GM18858 (cell line): Measurements from ENCODE around the gene RAPGEF1.

Experiments
- ATAC-seq: cut with Tn5 transposase; IDR thresholded peaks from one replicate; pipeline ENCODE4 v1.9.1; 2021; ENCODE audit not compliant: unreplicated experiment

Gene RAPGEF1

DNA sequence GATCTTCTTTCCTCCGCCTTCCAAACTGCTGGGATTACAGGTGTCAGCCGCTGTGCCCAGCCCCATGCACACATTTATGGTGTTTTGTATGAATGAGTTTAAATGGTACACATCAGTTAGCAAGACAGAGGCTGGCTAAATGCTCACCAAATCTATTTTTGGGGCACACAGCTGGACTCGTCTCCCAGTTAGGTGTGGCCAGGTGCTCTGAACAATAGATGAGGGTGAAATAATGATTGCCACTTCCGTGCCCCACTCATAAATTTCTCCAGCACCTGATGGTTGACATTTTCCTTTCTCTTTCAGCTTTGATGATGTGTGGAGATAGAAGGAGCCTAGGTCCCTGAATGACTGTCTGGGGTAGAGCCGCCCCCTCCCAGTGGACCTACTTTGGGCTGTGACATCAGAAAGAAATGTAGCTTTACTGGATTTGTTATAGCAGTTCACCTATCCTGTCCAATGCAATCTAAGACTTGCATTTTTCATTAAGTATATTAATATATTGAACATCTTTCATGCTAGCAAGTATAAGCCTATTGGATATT, 8.6 kb upstream of the RAPGEF1 start:
- ATAC-seq = no peak

DNA sequence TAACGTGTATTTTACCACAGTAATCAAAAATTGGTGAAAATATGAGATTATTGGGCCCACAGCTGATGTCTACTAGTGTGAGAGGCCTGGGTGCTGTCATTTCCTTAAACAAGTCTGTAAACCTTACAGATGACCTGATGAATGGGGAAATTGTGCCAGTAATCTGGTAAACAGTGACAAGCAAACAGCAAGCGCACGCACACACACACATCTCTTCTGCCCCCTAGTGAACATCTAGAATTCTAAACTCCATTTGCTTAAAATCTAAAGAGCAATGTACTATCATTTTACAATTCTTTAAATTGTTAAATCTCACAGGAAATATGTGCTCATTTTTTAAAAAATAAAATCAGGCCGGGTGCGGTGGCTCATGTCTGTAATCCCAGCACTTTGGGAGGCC, 7.5 kb upstream of the RAPGEF1 start:
- no peak for ATAC-seq

DNA sequence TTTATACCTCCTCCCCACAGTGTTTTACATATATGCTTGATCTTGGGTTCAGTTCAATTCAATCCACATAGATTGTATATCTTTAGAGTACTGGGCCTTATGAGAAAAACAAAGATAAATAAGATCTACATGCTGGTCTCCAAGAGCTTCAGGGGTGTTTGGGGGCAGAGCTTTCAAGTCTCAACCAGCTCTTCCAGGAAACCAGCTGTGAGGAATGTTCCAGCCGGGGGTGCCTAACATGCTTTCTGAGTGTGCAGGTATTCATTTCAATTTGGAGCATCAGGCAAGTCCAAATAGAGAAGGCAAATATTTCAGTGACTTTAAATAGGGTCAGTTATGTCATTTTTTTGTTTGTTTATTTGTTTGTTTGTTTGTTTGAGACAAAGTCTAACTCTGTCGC, 5.7 kb upstream of the RAPGEF1 start:
- ATAC-seq = no peak

DNA sequence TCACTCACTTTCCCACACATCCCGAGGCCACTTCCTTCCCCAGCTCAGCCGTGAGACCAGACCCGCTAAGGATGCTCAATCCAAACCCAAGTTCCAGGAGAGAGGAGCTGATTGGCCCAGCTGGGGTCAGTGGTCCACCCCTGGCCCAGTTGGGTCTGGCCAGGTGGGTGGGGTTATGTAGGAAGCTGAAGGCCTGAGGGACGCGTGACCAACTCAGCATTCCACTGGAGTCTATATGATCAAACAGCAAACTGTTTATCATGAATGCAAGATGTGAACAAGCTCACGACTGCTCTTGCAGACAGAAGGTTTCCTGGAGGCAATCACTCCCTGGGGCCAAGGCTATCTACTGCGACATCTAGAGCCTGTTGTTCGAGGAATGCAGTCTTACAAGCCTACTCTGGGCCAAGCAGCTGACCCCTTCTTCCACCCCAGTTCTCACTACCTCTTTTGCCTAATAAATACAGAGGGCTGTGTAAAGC, 4.9 kb upstream of the RAPGEF1 start:
- ATAC-seq = no peak

DNA sequence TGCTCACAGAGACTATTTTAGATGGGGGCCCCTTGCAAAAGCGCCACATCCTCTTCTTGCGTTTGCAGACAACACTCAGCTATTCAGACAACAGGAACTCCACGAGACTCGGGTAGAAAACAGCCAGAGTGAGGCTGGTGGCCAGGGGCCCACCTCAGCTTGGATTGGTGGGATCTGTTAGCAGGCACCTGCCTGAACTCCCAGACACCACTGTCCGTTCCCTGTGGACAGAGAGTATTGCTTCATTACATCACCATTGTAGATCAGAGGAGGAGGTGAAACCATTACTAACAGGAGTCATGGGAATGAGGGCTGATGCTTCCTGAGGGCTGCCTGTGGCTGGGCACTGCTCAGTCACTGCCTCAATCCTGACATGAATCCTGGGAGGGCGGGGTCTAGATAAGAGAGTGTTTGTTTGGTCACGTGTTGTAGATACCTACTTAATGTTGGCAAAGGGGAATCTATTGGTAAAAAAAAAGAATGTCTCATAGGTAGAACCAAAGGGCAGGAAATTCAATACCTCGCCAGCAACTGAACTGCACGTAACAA, 4.4 kb upstream of the RAPGEF1 start:
- no peak for ATAC-seq

DNA sequence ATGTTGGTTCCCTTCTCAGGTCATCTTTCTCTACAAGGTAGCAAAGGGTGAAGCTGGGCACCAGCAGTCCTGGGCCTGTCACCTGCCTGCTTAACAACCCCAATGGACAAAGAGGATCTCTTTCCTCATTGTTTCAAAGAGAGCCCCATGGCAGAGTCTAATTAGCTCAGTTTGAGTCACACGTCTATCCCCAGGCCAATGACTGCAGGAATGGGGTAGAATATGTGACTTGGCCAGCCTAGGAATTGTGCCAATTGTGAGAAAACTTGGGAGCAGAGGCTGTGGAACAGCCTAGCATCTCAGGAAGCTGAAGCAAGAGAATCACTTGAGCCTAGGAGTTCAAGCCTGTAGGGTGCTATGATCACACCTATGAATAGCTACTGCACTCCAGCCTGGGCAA, 3.6 kb upstream of the RAPGEF1 start:
- ATAC-seq = no peak

DNA sequence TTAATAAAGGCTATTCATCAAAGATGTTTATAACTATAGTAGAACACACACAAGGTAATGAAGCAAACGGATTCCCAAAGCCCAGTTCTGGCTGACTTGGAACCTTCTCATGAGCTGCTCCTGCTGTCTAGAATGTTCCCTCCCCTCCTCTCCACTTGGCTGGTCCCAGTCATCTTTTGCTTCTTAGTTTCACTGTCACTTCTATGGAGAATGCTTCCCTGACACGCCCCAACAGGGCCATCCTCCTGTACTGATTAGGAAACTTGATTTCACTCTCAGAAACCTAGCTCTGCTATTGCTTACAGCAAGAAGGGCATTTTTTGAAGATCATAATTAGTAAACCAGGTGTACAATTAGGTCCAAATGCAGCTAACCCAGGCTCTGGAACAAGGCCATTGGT, 3.2 kb upstream of the RAPGEF1 start:
- ATAC-seq = no peak

DNA sequence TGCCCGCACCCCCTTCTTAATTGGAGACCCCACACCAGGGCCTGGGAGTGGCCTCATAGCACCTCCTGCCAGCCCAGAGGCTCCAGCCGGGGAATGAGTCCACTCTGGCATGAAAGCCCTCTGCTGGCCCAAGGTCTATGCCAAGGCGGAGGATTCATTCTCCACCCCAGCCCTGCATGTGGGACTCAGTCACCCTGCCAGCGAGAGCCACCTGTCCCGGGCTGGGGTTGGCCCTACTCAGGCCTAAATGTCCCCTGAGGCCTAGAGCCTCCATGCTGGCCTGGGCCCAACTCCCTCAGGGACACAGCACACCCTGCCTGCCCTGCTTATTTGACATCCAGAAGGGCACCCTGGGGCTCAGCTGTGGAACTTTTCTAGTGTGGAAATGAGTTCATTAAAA, 1.0 kb upstream of the RAPGEF1 start:
- ATAC-seq = no peak

DNA sequence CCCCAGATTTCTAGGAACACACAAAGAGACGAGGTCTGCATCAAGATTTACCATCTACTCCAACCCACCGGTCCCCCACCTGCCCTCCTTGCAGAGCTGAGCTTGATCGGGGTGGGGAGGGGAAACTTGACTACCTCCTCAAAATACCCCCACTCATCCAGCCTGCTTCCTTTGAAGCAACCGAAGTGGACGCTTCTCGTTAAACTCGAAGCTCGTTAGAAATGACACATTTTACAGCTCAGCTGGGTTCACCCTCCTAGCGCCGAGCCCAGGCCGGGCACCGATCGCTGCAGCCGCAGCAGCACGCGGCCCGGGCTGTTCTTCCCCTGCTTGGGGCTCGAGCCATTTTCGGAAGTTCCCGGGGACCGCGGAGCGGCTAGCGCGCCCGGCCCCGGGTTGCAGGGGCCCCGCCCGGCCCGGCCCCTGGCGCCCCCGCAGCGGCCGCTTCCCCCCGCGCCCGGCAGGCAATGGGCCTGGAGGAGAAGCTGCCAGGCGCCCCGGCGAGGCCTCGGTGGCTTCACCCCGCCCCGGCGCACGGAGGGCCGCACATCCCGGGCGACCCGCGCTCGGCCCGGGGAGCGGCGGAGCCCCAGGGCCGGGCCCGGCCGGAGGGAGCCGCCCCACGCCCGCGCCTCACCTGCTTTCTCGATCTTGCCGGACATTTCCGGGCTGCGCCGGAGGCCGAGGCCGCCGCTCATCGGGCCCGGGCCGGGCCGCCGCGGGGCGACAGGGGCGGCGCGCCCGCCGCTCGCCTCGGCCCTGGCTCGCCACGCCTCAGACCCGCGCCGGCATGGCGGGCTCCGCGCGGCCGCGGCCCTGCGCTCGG, 530 bp downstream of the RAPGEF1 start:
- ATAC-seq = no peak

DNA sequence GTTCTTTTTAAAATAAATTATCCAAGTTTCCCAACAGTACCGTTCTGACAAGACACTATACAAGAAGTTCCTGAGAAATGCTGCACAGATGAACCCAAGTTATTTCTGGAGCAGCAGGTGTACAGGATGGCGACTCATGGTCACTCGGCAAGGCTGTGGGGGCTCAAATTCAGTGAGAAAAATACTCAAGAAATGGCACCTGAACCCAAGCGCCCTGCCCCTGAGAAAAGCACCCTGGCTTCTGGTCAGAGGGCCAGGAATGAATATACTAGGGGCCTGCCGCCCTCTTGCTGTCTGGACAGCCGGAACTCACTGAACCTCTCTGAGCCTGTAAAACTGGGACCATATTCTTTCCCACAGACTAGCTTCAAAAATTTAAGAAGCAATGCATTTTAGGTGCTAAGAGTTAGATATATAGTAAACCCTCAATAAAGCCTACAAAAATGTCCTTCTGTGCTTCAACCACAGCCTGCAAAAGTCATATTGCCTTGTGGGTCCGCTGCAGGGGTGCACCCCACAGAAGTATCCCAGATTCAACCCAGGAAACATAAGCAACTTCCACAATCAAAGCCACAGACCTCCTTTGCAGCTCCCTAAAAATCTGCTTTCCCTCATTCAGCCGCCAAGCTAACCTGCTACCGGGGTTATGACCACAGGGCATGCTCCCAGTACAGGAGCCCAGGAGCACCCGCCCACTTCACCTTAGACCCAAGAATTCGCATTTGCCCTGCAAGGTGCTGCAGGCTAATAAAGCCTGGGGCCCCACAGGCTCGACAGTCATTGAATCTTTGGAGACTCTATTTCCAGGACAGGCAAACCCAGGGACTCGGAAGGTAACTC, 1.4 kb downstream of the RAPGEF1 start:
- ATAC-seq = no peak

DNA sequence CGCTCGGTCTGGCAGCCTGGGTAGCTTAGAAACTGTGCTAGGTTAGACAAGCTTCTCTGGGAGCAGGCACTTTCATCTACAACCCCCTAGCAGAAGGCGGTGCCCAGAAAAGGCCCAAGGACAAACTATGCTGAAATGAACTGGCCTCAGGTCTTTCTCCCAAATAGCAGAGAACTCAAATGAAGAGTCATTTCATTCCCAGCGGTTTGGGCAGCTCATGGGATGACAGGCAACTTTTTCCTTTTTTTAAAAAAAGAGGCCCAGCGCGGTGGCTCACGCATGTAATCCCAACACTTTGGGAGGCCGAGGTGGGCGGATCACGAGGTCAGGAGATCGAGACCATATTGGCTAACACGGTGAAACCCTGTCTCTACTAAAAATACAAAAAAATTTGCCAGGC, 2.5 kb downstream of the RAPGEF1 start:
- ATAC-seq = no peak

DNA sequence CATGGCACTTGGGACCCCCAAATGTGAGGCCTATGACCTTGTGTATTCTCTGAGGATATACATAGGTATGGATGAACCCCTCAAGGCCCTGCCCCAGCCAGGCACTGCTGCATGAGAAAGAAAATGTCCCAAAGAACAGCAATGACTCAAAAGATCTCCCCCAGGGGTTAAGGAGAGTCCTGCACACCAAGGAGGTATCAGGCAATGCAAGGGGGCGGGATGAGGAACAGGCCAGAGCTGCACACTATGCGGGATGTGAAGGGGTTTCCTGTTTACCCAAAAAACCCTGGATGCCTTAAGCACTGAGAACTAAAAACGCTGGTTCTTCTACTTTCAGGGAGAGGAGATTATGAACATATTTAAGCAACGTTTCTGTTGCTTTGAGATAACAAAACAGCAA, 3.4 kb downstream of the RAPGEF1 start:
- ATAC-seq = no peak

DNA sequence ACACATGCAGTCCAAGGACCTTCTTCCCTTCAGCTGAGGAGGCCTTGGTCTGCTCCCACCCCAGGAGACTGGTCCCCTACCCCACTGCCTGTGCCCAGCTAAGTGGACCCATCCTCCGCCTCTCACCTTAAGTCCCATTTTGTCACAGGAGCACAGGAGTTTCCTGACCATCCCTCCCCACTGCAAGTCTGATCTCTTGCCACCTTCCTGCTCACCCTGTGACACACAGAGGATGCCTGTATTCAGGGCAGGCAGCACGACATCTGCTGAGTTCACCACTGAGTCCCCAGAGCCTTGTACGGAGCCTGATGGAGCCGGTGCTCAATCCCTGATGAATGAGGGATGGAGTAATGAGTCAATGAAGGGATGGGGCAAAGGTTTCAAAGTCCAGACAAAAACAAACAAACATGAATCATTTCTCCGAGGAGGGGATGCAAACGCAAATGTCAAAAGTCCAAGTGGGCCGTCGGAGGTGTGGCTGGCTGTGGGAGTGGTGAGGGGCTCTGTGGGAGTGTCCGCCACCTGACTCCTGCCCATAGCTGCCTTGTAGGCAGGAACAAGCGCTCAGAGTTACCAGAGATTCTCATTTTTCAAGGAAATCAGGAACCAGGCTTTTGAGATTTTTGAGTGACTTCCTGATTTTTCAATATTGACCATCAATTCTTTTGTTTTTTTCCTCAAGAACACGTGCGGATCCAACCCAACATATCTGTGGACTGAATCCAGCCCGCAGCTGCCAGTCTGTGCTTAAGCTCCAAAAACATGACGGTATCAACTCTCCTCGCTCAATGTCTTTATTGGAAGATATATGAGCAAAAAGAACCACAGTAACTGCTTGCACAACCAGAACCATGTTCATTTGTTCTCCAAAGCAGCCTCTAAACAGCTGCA, 4.4 kb downstream of the RAPGEF1 start:
- no peak for ATAC-seq

DNA sequence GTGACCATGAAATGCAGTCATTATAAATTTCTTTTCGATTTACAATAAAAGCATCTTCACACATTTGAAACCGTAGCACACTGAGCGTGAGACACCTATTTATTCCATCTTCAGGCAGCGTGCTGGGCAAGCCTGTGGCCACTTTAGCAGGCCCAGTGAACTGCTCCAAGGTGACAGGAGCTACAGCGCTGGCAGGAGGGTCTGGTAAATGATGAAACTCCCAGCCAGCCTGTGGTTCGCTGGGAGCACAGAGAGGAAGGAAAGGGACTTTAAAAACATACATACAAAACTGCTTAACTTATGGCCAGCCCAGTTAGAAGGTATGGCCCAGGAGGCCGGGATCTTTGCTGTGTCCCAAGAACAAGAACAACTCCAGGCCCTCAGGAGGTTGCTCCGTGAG, 5.1 kb downstream of the RAPGEF1 start:
- no peak for ATAC-seq

DNA sequence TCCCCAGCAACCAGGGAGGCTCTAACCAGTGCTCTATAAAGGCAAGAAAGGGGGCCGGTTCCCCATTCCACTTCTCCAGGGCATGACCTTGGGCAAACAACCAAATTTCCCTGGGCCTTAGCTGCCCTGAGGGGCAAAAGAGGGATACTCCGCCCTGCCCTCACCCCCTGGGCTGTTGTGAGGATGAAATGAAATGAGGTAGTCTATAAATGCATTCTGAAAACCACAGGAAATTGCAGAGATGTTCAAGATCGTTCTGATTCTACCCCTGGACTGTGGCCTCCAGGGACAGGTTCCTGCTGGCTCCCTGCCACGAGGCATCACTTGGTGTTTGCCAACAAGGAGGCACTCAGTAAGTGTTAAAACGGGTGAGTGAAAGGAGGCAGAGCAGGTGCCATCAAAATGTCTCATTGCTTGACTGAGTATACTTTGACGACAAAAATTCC, 5.7 kb downstream of the RAPGEF1 start:
- no peak for ATAC-seq

DNA sequence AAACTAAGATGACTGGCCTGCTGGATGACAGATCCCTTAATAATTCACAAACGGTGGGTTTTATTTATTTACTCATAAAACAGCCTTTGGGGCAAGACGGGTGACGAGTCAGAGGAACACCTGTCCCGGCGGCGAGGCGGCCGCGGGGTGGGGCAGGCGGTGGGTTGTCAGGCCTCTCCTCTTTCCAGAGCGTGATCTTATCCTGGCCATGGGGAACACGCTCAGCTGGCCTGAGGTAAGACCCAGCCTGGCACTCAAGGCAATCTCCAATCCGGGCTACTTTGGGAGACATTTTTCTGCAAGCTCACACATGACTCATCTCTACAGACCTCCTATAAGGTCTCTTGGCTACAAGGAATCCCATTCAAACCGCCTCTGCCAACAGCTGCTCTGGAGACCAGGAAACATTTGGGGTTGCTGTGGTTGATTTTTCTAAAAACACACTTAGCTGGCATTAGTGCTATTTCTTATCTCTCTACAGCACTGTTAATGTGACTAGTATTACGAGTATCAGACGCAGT, 6.3 kb downstream of the RAPGEF1 start:
- no peak for ATAC-seq

DNA sequence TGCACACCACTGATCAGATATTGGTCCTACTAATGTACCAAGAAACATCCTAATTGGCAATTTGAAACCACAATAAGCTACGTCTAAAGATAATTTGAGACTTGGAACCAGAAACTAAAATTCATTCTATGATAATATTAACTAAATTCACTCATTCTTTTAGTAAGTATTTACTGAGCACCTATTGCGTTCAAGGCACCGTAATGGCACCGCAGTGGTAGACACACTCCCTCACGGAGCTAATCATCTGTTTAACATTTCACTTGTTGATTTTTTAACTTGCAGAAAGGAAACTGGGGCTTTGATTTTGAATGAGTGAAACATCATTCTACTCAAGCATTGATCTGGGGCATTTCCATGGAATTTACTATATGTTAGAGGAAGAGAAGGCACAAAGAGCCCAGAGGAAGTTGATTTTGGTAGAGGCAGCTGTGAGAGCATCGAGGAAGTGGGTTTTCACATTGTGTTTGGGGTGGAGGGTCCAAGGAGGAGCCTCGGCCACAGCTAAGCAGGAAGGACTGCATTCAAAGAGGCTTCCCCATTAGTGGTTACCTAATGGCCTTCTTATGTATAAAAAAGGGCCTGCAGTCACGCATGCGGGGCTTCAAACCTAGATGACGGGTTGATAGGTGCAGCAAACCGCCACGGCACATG, 7.1 kb downstream of the RAPGEF1 start:
- no peak for ATAC-seq

DNA sequence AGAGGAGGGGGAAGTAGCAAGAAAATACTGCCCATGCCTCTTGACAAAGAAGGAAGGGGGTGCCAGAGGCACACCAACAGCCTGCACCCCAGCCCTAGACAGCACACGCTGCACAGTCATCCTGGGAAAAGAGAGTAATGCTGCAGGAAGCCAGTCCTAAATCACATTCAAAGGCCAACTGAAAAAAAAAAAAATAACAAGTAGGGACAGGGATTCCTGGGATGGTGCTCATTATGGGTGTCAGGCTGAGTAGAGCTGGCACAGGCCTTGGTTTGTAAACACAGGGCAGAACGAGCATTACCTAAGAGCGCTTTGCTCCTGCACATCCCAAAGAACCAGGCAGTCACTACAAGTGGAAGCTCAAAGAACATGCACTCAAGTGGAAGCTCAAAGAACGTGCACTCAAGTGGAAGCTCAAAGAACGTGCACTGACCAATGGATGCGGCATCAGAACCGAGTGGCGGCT, 7.8 kb downstream of the RAPGEF1 start:
- no peak for ATAC-seq

DNA sequence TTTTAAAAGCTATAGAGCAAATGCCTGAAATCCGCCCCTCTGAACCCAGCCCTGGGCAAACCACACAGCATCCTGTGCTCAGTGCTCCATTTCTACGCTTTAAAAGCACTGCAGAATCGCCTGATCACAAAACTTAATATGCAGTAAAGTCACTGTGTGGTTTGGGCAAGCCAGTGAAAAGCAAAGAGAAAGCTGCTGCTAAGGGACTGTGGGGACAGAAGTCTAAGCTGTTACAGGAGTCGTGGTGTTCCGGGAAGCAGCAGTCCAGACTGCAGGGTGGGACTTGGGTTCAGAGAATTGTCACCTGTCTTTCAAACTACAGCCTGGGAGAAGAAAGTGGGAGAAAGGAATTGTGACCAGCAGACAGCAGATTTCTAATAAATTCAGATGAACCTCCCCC, 8.2 kb downstream of the RAPGEF1 start:
- ATAC-seq = no peak

DNA sequence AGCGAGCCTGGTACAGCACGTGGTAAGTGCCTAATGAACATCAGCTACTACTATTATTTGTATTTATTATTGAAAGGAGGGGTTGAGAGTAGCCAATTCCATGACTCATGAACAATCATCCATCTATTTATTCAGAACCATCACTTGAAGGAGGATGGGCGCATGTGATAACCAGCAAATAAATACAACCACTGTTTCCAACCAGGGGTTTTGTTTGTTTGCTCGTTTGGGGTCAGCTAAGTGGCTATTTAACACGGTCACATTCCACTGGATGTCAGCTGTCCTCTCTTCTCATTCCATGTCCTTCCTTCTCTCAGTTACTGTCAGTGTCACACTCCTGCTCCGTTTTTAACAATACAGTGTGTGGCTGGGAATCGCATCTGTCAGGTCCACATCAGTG, 8.6 kb downstream of the RAPGEF1 start:
- ATAC-seq = no peak
